H4 (cell line): ENCODE data around the gene PGAP2. TPM values are rescaled to one million over a fixed set of nuclear protein-coding genes. Genes with fewer than 3 reads are reported as not detected.
"Not testable (repeated sequence)": the region's sequence is repeated elsewhere in the genome, so short reads cannot be mapped to it uniquely, and the experiment has no call there.

Source experiments
- DNase-seq: peaks from one replicate; pipeline ENCODE4 v3.0.0-alpha.2; 2015; ENCODE audit warnings: low spot score
- total RNA-seq: library from RNA; depleted of rRNA; stranded (reverse); fragments of >200 nt; shearing (Covaris generic); gene quantifications from 2 replicates; pipeline ENCODE4 v1.2.3, GENCODE V29; 2014

PGAP2 gene
- total RNA-seq, 1 experiment from 2014 or later, result 14.0 TPM

DNA sequence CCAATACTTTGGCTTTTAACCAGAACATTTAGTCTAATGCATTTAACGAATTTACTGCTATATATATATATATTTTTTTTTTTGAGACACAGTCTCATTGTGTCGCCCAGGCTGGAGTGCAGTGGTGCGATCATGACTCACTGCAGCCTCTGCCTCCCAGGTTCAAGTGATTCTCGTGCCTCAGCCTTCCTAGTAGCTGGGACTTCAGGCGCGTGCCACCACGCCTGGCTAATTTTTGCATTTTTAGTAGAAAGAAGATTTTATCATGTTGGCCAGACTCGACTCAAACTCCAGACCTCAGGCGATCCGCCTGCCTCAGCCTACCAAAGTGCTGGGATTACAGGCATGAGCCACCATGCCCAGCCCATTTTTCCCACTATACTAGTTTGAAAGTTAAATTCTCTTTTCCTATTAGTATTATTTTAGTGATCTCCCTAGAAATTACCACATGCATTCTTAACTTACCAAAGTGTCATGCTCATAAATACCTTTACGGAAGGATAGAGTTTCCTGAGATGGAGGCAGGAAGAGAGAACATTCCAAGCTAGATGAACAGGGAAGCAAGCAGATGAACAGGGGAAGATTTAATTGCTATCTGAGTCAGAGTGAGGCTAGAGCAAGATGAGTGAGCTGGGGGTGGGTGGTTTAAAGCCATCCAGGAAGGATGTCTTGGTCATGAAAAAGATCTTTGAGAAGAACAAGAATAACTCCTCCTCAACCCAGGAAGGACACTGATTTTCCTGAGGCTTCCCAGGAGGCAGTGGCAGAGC, 4.4 kb upstream of the PGAP2 start:
- no peak for DNase-seq

DNA sequence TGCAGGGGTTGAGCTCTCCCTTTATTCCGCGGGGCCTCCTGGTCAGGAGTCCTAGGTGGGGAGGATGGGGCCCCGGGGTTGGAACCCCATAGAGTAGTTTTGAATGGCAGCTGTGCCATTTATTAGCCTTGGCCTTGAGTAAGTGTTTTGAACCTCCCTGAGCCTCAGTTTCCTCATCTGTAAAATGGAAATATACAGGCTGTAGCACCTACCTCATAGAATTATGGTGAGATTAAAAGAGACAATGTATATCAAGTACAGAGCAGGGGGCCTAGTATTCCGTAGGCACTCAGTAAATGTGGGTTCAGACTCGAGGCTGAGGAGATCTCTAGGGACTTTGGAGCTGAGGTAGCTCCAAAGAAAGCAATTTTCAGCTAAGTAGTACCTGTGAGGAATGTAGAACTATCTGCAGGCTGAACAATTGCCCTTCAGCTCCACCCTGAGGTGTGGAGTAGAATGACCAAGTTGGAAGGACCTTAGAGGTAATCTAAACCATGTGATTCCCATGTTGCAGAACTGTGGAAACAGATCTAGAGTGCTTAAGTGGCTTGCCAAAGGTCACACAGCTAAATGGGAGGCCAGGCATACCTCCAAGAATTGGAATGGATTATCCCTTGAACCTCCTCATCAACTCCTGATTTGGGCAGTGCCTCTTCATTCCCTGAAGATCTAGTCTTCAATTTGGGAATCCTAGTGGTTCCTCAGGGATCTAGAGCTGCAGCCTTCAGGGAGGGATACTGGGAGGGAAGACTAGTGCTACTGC, 682 bp downstream of the PGAP2 start:
- DNase-seq, result peak; percentile 61

DNA sequence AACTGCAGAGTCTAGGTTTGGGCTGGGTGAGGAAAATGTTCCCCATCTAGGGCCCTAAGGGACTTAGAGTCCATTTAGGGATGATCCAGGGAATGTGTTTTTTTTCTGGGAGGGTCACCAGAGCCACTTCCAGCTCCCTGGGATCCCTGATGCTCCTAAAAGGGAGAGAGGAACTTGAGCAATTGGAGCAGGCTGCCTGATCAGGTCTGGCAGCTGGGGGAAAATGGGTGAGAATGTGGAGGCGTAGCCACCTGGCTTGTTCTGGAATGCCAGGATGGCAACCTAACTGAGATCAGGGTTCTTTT, 1.2 kb downstream of the PGAP2 start:
- no peak for DNase-seq

DNA sequence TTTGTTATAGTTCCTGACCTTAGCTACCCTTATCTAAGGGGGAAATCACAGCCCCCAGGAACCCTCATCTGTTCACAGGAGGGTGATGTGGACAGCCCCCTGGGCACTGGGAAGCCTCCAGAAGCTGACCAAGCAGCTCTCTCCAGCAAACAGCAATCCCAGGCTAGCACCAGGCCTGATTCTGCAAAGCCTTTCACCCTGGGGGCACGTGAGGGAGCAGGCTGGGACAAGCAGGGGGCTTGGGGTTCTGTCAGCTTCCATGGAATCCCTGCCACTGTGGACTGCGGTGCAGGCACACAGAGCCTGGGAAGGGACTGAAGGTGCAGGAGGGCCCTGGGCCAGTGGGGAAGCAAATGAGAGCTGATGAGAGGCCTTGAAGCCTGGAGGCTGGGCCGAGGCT, 2.1 kb downstream of the PGAP2 start:
- no peak for DNase-seq

DNA sequence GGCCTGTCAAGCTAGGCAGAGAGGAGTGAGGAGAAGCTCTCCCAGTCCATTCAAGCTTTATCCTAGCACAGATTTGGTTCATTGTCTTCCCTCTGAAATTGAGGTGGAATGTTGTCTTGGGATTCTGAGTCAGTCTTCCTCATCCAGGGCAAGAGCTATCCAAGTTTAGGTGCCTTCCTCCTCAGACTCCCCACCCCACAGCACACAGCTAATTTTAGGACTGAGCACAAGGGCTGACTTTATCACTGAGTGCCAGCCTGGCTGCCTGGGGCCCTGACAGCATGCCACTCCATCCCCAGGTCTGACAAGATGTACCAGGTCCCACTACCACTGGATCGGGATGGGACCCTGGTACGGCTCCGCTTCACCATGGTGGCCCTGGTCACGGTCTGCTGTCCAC, 2.6 kb downstream of the PGAP2 start:
- DNase-seq, result no peak

DNA sequence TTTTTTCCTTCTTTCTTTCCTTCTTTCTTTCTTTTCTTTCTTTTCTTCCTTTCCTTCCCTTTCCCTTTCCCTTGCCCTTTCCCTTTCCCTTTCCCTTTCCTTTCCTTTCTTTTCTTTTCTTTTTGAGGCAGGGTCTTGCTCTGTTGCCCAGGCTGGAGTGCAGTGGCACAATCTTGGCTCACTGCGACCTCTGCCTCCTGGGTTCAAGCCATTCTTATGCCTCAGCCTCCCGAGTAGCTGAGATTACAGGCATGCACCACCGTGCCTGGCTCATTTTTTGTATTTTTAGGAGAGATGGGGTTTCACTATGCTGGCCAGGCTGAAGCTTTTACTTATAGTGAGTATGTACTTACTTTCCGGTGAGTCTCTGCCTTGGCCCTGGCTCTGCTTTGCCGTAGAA, 6.5 kb downstream of the PGAP2 start:
- not testable (repeated sequence) for DNase-seq

DNA sequence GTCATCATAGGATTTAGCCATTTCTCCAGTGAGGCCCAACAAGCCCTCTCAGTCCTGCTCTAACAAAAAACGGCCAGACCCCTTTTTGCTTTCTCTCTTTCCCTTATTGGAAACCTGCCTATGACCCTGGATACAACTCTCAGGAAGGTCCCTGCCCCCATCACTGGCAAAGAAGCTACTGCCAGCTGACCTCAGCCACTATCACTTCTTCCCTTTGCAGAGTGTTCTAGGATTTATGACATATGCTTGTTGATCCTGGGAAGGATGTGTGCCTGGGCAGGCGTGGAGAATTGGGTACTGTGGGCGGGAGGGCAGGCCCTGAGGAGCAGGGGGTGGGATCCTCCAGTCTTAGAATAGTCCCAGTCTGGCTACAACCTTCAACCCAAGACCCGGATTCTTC, 7.5 kb downstream of the PGAP2 start:
- no peak for DNase-seq

DNA sequence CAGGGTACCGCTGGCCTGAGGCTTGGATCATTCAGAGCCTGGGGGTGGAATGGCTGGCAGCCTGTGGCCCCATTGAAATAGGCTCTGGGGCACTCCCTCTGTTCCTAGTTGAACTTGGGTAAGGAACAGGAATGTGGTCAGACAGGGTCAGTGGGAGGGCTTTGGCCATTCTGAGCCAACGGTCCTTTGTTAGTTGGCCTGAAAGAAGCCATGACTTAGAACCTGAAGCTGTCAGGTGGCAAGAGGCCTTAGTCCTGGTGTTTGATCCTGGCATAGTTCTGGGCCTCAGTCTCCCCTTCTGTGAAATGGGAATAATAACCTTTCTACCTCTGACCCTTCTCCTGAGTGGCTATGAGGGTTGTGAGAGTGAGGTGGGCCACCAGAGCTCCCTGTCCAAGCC, 8.3 kb downstream of the PGAP2 start:
- DNase-seq, result no peak

DNA sequence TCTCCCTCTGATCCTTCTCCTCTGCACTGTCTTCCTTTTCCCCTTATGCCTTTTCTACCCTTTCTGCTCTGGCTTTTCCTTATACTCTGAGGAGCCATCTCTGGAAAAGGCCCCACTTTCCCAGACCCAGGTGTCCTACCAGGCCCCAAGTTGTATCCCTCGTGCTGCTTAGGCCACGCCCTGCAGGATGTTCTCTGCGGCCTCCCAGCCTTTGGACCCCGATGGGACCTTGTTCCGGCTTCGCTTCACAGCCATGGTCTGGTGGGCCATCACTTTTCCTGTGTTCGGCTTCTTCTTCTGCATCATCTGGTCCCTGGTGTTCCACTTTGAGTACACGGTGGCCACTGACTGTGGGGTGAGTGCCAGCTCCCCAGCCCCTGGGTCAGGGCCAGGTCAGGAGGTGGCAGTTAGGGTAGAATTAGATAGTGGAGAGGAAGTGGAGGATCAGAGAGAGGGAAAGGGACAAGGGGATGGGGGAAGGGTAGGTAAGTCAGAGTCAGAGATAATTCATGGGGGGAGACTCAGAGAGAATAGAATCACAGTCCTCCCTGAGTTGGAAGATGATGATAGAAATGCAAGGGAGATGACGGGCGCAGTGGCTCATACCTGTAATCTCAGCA, 8.9 kb downstream of the PGAP2 start:
- DNase-seq, result no peak

DNA sequence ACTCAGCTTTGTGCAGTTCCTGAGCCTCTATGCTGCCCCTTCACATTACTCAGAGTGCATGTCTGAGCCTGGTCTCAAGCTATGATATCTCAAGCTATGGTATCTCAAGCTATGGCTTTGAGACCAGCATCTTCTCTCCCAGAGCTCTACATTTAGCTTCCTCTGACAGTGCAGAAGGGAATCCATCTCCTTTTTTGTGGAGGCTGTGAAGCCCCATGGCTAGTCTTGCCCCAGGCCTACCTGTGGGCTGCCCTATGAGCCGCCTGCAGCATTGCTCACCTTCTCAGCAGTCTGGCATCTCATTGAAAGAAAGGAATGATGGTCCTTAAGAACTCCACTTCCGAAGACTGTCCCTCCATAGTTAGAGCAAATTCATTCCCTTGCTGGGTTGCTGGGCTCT, 12.6 kb downstream of the PGAP2 start:
- DNase-seq, result no peak

DNA sequence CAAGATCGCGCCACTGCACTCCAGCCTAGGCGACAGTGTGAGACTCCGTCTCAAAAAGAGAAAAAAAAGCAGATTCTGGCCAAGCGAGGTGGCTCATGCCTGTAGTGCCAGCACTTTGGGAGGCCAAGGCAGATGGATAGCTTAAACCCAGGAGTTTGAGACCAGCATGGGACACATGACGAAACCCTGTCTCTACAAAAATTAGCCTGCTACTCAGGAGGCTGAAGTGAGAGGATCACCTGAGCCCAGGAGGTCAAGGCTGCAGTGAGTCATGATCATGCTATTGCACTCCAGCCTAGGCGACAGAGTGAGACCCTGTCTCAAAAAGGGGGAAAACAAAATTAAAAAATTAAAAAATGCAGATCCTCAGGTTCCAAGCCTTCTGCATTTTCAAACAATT, 14.0 kb downstream of the PGAP2 start:
- no peak for DNase-seq

DNA sequence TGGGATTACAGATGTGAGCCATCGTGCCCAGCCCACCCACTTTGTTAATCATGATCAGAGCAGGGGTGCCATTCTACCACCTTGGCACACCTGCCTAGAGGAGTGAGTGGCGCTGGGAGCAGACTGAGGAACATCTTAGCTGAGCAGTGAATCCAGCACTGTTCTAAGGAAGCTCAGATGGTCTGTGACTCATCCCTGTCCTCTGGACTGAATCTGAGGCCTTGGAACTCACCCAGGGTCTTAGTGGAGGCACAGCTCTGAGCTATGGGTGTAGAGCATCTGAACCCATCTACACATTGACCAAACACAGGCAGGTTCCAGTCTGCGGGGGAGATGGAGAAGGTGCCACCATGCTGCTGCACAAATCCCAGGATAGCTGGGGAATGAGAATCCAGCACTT, 14.9 kb downstream of the PGAP2 start:
- DNase-seq, result no peak

DNA sequence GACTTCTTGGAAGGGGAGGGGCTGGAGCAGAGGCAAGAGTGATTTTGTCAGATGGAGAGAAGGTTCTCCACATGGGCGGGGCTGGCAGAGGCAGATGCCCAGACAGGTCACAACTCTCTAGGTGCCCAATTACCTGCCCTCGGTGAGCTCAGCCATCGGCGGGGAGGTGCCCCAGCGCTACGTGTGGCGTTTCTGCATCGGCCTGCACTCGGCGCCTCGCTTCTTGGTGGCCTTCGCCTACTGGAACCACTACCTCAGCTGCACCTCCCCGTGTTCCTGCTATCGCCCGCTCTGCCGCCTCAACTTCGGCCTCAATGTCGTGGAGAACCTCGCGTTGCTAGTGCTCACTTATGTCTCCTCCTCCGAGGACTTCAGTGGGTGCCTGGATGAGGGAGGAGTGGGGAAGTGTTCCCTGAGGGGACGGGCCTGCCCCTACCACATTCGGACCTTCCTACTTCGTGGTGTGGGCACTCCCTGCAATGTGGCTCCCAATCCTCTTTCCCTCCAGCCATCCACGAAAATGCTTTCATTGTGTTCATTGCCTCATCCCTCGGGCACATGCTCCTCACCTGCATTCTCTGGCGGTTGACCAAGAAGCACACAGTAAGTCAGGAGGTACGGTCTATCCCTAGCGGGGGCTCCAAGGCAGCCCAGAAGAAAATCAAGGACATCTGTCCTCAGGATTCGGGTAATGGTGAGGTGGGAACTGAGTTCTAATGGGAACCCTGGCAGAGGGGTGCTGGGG, 15.6 kb downstream of the PGAP2 start:
- DNase-seq, result no peak

DNA sequence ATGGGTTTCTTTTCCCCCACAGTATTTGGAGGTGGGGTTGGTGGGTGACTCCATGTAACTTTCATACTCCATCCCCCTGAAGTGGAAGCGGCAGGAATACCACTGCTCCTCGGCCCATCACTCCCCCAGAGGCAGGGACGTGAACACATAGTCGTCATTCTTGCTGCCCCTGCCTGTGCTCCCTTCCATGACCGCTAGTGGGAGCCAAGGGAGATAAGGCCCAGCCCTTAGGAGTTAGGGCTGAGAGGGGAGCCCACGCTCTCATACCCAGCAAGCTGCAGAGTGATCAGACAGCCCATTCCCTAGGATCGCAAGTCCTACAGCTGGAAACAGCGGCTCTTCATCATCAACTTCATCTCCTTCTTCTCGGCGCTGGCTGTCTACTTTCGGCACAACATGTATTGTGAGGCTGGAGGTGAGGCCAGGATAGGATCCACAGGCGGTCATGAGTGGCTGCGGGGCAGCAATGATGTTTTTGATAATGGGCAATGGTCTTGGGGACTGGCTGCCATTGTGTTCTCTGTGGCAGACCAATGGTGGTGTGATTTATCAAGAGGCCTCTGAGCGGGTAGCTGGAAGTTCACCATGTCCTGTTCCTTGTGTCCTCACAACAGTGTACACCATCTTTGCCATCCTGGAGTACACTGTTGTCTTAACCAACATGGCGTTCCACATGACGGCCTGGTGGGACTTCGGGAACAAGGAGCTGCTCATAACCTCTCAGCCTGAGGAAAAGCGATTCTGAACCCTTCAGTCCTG, 16.5 kb downstream of the PGAP2 start:
- peak; percentile 76 for DNase-seq

DNA sequence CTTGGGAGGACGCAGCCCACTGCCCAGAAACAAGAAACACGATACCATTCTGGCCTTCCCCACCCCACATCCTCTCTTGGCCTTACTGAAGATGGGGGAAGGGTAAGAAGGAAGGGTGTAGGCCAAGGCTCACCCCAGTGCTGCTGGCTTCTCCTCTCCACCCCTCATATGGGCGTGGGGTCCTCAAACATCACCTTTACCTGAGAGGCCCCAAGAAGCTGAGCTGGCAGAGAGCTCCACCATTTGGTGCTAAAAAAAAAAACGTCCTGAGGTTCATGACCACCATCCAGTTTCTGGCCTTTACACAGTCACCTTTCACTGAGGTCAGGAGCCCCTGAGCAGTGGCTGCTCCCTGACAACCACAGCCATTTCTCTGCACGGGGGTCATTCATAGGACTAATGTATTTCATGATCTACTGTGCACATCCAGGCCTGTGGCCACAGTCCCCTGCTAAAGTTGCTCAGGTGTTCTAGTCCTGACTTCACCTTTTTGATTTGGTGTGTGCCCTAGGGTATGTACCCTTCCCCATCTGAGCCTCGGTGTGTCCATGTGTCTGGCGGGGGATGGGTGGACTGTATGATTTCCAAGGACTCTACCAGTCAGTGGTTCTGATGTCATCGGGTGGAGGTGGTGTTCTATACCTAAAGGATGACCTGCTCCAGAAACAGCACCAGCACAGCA, 17.3 kb downstream of the PGAP2 start:
- DNase-seq, result no peak

DNA sequence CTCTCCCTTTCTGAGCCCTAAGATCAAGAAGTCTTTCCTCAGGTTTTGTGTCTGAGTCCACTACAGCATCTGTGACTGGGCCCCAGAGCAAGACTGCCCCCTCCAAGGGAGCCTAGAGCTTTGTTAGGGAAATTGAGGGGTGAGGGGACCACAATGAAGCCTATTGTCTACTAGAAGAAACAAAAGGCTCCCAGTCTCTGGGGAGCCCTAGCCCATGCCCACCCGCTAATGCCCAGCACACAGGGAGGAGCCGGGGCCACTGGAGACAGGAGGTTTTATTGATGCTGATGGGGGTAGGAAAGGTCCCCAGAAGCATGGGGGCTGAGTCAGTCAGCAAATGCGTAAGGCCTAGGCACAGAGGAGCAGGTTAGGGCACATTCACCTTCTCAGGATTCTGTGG, 18.4 kb downstream of the PGAP2 start:
- no peak for DNase-seq

DNA sequence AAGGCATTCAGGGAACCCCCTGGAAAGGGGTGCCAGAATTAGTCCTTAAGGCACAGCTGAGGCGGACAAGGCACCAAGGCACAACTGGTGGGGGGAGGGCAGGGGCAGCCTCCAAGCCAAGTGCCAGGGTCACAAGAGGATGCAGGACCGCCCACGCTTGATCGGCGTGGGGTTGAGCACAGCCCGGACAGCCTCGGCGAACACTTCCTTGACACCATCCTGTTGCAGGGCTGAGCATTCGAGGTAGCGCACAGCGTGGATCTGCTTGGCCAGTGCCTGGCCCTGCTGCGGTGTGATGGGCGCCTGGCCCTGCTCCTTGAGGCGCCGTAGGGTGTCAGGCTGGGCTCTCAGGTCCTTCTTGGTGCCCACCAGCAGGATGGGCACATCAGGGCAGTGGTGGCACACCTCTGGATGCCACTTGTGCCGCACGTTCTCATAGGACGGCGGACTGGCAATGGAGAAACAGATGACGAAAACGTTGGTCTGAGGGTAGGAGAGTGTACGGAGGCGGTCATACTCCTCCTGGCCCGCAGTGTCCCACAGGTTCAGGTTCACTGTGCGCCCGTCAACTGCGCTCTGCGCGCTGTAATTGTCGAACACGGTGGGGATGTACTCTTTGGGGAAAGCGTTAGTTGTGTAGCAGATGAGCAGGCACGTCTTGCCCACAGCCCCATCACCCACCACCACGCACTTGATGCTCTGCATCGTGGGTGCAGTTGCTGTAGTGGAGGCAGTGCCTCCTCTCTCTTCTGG, 19.2 kb downstream of the PGAP2 start:
- DNase-seq, result no peak

DNA sequence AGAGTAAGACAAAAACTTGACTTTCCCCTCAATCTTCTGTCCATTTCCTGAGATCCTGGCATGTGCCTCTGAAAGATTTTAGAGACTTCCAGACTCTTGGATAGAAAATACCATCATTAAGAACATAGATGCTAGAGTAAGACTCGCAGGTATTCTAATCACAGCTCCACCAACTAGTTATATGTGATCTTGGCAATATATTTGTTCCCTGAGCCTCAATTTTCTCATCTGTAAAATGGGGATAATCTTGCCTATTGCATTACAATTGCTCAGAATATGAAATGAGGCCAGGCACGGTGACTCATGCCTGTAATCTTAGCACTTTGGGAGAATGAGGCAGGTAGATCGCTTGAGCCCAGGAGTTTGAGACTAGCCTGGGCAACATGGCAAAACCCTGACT, 21.7 kb downstream of the PGAP2 start:
- no peak for DNase-seq

DNA sequence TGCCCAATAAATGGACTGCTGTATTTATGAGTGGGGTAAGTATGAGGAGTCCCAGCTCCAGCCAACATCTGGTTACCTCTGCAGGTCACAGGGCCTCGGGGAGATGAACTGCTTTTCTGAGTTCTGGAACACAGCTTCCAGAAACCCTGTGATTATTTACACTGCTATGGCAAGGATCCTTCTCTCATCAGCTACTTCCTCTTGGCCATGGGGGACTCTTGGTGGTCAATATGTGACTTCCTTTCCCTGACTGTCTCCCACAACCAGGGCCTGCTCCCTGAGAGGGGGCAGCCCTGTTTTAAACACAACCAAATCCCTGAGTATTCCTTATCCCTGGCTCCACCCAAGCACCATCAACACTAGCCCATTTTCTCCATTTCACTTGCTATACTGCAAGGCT, 22.4 kb downstream of the PGAP2 start:
- no peak for DNase-seq
